Glomerular endothelial cell (primary cell): Measurements from ENCODE around the gene SLC1A2. TPM values are rescaled to one million over a fixed set of nuclear protein-coding genes. Genes with fewer than 3 reads are reported as not detected.

Source experiments
- DNase-seq: peaks from one replicate; pipeline ENCODE4 v3.0.0-alpha.2; 2011; ENCODE audit warnings: low read depth, low spot score; ENCODE audit errors: extremely low read depth
- total RNA-seq: library from RNA; depleted of rRNA; stranded (reverse); fragments of >200 nt; gene quantifications from 2 replicates; pipeline ENCODE4 v1.2.3, GENCODE V29; 2015

The SLC1A2 gene
- total RNA-seq, 1 donor from 2014 or later: not detected

- DNase-seq: no peak
These were observed 113.5 kb downstream of the SLC1A2 start for GRCh38 chr11:35305670-35306382.

GRCh38 chr11:35304900-35305460 is 114.4 kb downstream of the SLC1A2 start:
- no peak for DNase-seq

- DNase-seq: no peak
These were observed 115.0 kb downstream of the SLC1A2 start for GRCh38 chr11:35304386-35304775.

GRCh38 chr11:35303596-35304385 is 115.6 kb downstream of the SLC1A2 start:
- DNase-seq: no peak

GRCh38 chr11:35302398-35302797 is 117.0 kb downstream of the SLC1A2 start:
- no peak for DNase-seq

- no peak for DNase-seq
These were observed 121.0 kb downstream of the SLC1A2 start for GRCh38 chr11:35298369-35298768.

GRCh38 chr11:35295751-35296150 is 123.6 kb downstream of the SLC1A2 start:
- no peak for DNase-seq

GRCh38 chr11:35293699-35294098 is 125.7 kb downstream of the SLC1A2 start:
- no peak for DNase-seq

GRCh38 chr11:35293035-35293434 is 126.3 kb downstream of the SLC1A2 start:
- DNase-seq: no peak

- DNase-seq: no peak
These were observed 127.1 kb downstream of the SLC1A2 start for GRCh38 chr11:35292279-35292678.

- DNase-seq: no peak
These were observed 128.5 kb downstream of the SLC1A2 start for GRCh38 chr11:35290876-35291275.

GRCh38 chr11:35289821-35290220 is 129.5 kb downstream of the SLC1A2 start:
- DNase-seq: peak; percentile 14

GRCh38 chr11:35288817-35289541 is 130.4 kb downstream of the SLC1A2 start:
- DNase-seq: no peak

GRCh38 chr11:35288309-35288708 is 131.0 kb downstream of the SLC1A2 start:
- no peak for DNase-seq

- no peak for DNase-seq
These were observed 131.9 kb downstream of the SLC1A2 start for GRCh38 chr11:35287344-35287890.

GRCh38 chr11:35286126-35286525 is 133.2 kb downstream of the SLC1A2 start:
- DNase-seq: no peak

- no peak for DNase-seq
These were observed 133.9 kb downstream of the SLC1A2 start for GRCh38 chr11:35285471-35285870.

GRCh38 chr11:35282221-35282882 is 137.0 kb downstream of the SLC1A2 start:
- DNase-seq: no peak

- DNase-seq: no peak
These were observed 138.1 kb downstream of the SLC1A2 start for GRCh38 chr11:35281169-35281688.

GRCh38 chr11:35280727-35281126 is 138.6 kb downstream of the SLC1A2 start:
- DNase-seq: no peak
